HG02973 (cell line): ENCODE measurements around the gene MTM1.

ENCODE experiments used
- ATAC-seq: cut with Tn5 transposase; IDR thresholded peaks from one replicate; pipeline ENCODE4 v1.9.1; 2021; ENCODE audit warnings: moderate library complexity; ENCODE audit not compliant: unreplicated experiment

The MTM1 gene

DNA sequence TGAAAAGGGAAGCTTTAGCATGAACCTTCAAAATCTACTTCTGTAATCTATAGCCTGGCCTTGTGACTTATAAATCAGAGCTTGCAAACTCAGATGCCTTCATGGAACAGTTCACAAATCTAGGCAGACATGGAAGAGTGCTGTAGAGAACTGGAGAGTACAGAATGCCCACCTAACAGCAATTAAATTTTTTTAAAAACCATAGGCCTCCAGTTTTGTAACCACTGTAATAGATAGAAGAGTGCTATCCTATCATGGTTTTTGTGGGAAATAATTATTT lies 135.2 kb downstream of the MTM1 start:
- no peak for ATAC-seq

DNA sequence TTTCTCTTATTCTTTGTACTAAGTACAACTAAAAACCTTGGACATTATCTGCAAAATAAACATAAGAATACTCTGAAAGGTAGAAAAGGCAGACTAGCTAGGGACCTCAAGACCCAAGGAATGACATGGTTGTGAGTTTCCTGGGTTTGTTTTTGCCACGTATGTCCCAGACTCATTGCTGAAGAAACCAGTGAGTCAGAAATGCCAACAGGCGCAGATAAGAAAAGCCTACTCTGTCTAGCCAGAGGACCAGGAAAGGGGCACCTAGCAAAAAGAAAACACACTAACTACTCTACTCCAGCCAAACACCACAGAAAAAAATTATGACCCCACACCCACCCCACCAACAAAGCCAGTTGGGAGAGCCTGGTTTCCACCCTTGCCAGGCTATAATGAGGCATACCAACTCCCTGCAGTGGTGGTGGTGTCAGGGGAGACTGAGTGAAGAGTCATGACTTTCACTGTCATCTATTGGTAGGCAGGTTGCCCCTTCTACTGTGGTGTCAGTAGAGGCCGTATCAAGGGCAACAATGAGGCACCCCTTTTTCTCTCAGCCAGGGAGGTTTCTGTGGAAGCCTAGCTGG lies 135.7 kb downstream of the MTM1 start:
- ATAC-seq = no peak

GRCh38 chrX:150712619-150713018 lies 144.2 kb downstream of the MTM1 start:
- ATAC-seq = no peak

DNA sequence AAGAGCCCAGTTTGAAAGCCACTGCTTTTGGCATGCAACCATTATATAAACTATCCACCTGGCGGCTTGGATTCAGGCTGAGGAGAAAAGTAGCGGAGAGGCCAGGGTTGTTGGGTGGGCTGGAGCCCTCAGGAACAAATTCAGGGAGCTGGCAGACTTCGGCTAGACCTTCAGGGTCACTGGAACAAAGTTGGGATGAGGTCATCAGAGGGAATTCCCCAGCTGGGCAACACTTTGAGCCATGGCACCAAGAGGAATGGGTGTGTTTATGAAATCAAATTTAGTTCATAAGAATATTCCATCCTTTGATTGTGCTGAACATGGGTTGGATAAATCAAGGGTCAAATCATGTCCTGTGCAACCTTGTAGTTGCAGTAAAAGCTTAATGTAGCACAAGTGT lies 146.8 kb downstream of the MTM1 start:
- no peak for ATAC-seq

DNA sequence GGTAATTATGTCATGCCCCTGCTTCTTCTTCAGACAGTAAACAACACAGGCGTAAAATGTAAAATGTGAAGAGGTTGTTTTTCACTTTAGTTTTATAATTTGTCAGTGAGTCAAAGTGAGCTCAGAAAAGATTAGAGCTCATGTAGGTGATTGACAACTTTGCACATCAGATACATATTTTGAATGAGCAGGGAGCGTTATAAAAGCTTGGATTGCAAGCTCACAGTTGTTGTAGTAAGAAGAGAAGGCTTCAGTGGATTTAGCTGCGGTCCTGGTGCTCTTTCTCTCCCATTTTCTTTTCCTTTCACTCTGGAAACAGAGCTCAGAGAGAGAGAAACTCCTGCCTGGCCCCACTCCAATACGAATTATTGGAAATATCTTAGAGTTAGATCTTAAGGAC lies 151.2 kb downstream of the MTM1 start:
- no peak for ATAC-seq
